SH-SY5Y (cell line): Measurements from ENCODE around the gene TMEM143.

Experiments used
- GATA2 ChIP-seq: IDR thresholded peaks from 2 replicates; pipeline ENCODE4 v1.6.1; 2011; ENCODE audit warnings: mild to moderate bottlenecking, low read depth, low read length
- GATA3 ChIP-seq: IDR thresholded peaks from 2 replicates; pipeline ENCODE4 v1.6.1; 2011; ENCODE audit warnings: low read depth, mild to moderate bottlenecking, low read length, moderate library complexity

The TMEM143 gene

GRCh38 chr19:48354332-48354992, 9.3 kb downstream of the TMEM143 start:
- TF ChIP-seq GATA2 (no peak), GATA3 (no peak)

GRCh38 chr19:48353677-48354076, 10.1 kb downstream of the TMEM143 start:
- no peak for TF ChIP-seq GATA2
- no peak for TF ChIP-seq GATA3

GRCh38 chr19:48351341-48351752, 12.4 kb downstream of the TMEM143 start:
- TF ChIP-seq GATA3 (no peak), GATA2 (no peak)

- TF ChIP-seq GATA3, result no peak
- TF ChIP-seq GATA2, result no peak
Measured at GRCh38 chr19:48350856-48351255, 12.9 kb downstream of the TMEM143 start.

GRCh38 chr19:48348737-48349136, 15.0 kb downstream of the TMEM143 start:
- no peak for TF ChIP-seq GATA2
- no peak for TF ChIP-seq GATA3

- no peak for TF ChIP-seq GATA3
- no peak for TF ChIP-seq GATA2
Measured at GRCh38 chr19:48348045-48348444, 15.7 kb downstream of the TMEM143 start.

- TF ChIP-seq GATA2, result no peak
- no peak for TF ChIP-seq GATA3
Measured at GRCh38 chr19:48346191-48346590, 17.5 kb downstream of the TMEM143 start.

- no peak for TF ChIP-seq GATA3
- no peak for TF ChIP-seq GATA2
Measured at GRCh38 chr19:48344892-48345291, 18.8 kb downstream of the TMEM143 start.

GRCh38 chr19:48342841-48343540, 20.7 kb downstream of the TMEM143 start:
- no peak for TF ChIP-seq GATA3
- TF ChIP-seq GATA2, result no peak

GRCh38 chr19:48342414-48342738, 21.4 kb downstream of the TMEM143 start:
- TF ChIP-seq GATA3, result no peak
- TF ChIP-seq GATA2, result no peak

- TF ChIP-seq GATA2 (no peak), GATA3 (no peak)
Measured at GRCh38 chr19:48341515-48342413, 22.0 kb downstream of the TMEM143 start.

GRCh38 chr19:48340995-48341394, 22.7 kb downstream of the TMEM143 start:
- TF ChIP-seq GATA2 (no peak), GATA3 (no peak)

GRCh38 chr19:48338802-48339503, 24.8 kb downstream of the TMEM143 start:
- no peak for TF ChIP-seq GATA2

- TF ChIP-seq GATA3, result no peak
- no peak for TF ChIP-seq GATA2
Measured at GRCh38 chr19:48338253-48338755, 25.4 kb downstream of the TMEM143 start.

- TF ChIP-seq GATA3 (no peak), GATA2 (no peak)
Measured at GRCh38 chr19:48333467-48334384, 30.0 kb downstream of the TMEM143 start.
